ENCODE measurements around the gene C3orf20.

DNA sequence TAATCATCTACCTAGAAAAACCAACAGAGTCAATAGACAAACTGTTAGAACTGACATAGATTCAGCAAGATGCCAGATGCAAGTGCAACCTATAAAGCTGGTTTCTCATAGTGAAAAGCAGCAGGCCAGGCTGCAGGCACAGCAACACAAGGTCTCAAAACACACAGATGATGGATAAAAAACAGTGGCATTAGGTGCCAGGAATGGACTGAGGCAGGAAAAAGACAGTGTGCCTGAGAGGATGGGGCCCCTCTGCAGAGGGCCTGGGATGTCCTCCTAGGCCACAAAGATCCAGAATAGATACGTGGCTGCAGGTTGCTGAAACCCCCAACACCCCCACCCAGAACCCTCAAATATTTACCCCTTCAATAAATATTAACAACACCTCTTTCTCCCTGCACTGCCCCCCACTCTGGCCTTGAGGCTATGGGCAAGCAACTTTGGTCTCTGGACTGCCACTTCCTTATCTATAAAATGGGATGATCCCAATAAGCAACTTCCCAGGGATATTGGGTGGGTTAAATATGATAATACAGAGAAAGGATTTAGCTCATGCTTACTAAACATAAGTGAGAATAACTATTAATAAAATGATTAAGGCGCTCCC is 108.6 kb downstream of the C3orf20 start:
- TF ChIP-seq CTCF (IDR thresholded peaks at IDR 0.05): no peak
- no peak for TF ChIP-seq POLR2A (IDR thresholded peaks at IDR 0.05)
